Measurements from ENCODE around the gene KIF9. TPM values are rescaled to one million over a fixed set of nuclear protein-coding genes. Genes with fewer than 3 reads are reported as not detected.
"Not testable (repeated sequence)": the region's sequence is repeated elsewhere in the genome, so short reads cannot be mapped to it uniquely, and the experiment has no call there.

The KIF9 gene
- polyA plus RNA-seq, 5 donors = 14.6 to 19.1 (median 15.4) TPM

GRCh38 chr3:47193871-47194859 is 88.4 kb downstream of the KIF9 start:
- no peak for DNase-seq

- no peak for DNase-seq
Observed at GRCh38 chr3:47186285-47186684, 96.3 kb downstream of the KIF9 start.

- DNase-seq = not testable (repeated sequence)
Observed at GRCh38 chr3:47181685-47182084, 100.9 kb downstream of the KIF9 start.

- not testable (repeated sequence) for DNase-seq
Observed at GRCh38 chr3:47180011-47180410, 102.6 kb downstream of the KIF9 start.

Other genes with a start within 250 kb of the KIF9 start
- gene SETD2, start 118.7 kb downstream of the KIF9 start, polyA plus RNA-seq (ENCODE audit: insufficient read depth in 1 of 5, insufficient read length in 5 of 5, low replicate concordance in 1 of 5) = 10 to 100 TPM; 44.0 to 64.0 (median 61.7) TPM
- 10 to 100 TPM in 4 of 5 donors, 1 to 10 TPM in 1; 9.0 to 14.1 (median 13.3) TPM for gene KLHL18, start 145 bp upstream of the KIF9 start, polyA plus RNA-seq (ENCODE audit: insufficient read depth in 1 of 5, insufficient read length in 5 of 5, low replicate concordance in 1 of 5)
- 10 to 100 TPM; 16.0 to 31.5 (median 23.4) TPM for gene PTPN23, start 98.2 kb upstream of the KIF9 start, polyA plus RNA-seq (ENCODE audit: insufficient read depth in 1 of 5, insufficient read length in 5 of 5, low replicate concordance in 1 of 5)
- 10 to 100 TPM; 48.4 to 63.1 (median 50.8) TPM for gene SCAP, start 193.1 kb upstream of the KIF9 start, polyA plus RNA-seq (ENCODE audit: insufficient read depth in 1 of 5, insufficient read length in 5 of 5, low replicate concordance in 1 of 5)
- gene ELP6, start 230.9 kb upstream of the KIF9 start, polyA plus RNA-seq (ENCODE audit: insufficient read depth in 1 of 5, insufficient read length in 5 of 5, low replicate concordance in 1 of 5) = 10 to 100 TPM; 38.5 to 45.7 (median 41.7) TPM